Activated CD4-positive, alpha-beta T cell treated with anti-CD3 and anti-CD28 coated beads, Interleukin-2, amount 10 ng/mL, durations not matched to agents 24 days and 14 days (primary cell): Measurements from ENCODE around the gene ZMAT1. TPM values are rescaled to one million over a fixed set of nuclear protein-coding genes. Genes with fewer than 3 reads are reported as not detected.
"Not testable (repeated sequence)": the region's sequence is repeated elsewhere in the genome, so short reads cannot be mapped to it uniquely, and the experiment has no call there.

Source experiments
- DNase-seq: peaks from one replicate; pipeline ENCODE4 v3.0.0; 2022
- H3K27ac Mint-ChIP-seq: one replicate; pipeline ENCODE4 v1.8.0; 2022; ENCODE audit warnings: mild to moderate bottlenecking, mixed read lengths
- H3K27me3 Mint-ChIP-seq: one replicate; pipeline ENCODE4 v1.8.0; 2022; ENCODE audit warnings: mixed read lengths
- H3K36me3 Mint-ChIP-seq: one replicate; pipeline ENCODE4 v1.8.0; 2022; ENCODE audit warnings: low read depth, mild to moderate bottlenecking, mixed read lengths
- H3K4me1 Mint-ChIP-seq: one replicate; pipeline ENCODE4 v1.8.0; 2021; ENCODE audit warnings: mixed read lengths
- H3K4me3 Mint-ChIP-seq: one replicate; pipeline ENCODE4 v1.8.0; 2022; ENCODE audit warnings: mild to moderate bottlenecking, moderate library complexity, mixed read lengths
- H3K9me3 Mint-ChIP-seq: one replicate; pipeline ENCODE4 v1.8.0; 2021; ENCODE audit warnings: mixed read lengths
- intact Hi-C: fragments of 100-400 bp; cut with micrococcal nuclease; formaldehyde crosslinking; loops from one replicate; pipeline ENCODE4 v1.15.1; 2023
- total RNA-seq: library from RNA; stranded (reverse); gene quantifications from 2 replicates; pipeline ENCODE4 v1.2.3, GENCODE V29; 2022

The ZMAT1 gene
- total RNA-seq: 0.57 and 0.75 TPM in 2 replicates

DNA sequence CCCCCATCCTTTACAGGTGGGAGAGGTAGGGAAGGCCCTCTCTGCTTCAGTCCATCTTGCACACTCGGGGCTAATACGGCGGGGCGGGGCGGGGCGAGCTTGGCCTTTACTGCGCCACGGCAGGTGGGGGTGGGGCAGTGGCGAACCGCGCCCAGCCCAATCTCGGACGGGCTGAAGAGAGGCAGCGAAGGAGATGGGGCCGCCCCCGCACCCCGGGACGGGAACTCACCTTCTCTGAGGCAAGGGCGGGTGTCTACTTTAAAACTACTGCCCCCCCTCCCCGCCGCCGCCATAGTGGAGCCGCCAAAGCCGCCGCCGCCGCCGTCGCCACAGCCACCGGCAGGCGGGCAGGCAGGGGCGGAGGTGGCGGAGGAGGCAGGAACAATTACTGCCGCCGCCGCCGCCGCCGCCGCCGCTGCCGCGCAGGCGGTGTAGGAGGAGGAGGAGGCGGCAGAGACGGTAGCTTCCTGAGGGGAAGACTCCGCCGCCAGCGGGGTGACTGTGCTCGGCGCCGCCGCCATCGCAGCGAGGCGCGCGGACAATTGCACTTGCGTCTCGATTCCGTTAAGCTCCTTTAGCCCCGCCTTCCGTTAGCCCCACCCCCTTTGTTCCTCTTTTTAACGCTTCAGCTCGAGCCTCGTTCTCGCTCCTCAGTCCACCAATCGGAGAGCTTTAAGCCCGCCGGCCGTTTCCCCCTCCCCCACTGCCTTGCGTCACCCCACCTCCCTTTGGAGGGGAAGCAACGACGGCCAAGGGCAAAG is at the start of gene ZMAT1:
ZMAT1 (minus strand) TSS at position 540 of the 761 bp plus-strand sequence; CDS start at position 521, 19 bp downstream.
- H3K27me3 Mint-ChIP-seq: no peaks in the 10 kb centered on the region
- peaks cover 2% of the 10 kb centered on the region for H3K36me3 Mint-ChIP-seq
- peak; percentile 94 for DNase-seq
- H3K27ac Mint-ChIP-seq: peak within 1 kb of the TSS; percentile 95
- H3K4me1 Mint-ChIP-seq: peaks cover 9% of the 10 kb centered on the region
- peaks cover 4% of the 10 kb centered on the region for H3K9me3 Mint-ChIP-seq
- intact Hi-C loops: loop anchor here (2.0 kb wide), 1 partner anchor 133 kb away; no protein-coding TSS in a partner anchor
- peak within 1 kb of the TSS; percentile 87 for H3K4me3 Mint-ChIP-seq

DNA sequence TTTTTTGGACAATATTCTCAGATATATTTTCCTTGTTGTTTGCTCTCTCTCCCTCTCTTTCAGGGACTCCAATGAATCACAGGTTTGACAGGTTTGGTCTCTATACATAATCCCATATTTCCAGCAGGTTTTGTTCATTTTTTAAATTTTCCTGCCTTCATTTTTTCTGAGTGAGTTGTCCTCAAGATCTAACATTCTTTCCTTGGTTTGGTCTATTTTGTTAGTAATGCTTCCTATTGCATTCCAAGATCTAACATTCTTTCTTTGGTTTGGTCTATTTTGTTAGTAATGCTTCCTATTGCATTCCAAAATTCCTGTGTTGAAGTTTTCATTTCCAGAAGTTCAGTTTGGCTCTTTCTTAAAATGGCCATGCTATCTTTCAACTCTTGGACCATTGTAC is 45.3 kb upstream of the ZMAT1 start:
- Mint-ChIP-seq H3K27ac (no peak overlapping the region), H3K4me1 (no peaks in the 10 kb centered on the region), H3K4me3 (no peak overlapping the region), H3K9me3 (peaks cover 7% of the 10 kb centered on the region), H3K27me3 (no peaks in the 10 kb centered on the region), H3K36me3 (no peaks in the 10 kb centered on the region)
- intact Hi-C loops: no loop called here
- DNase-seq: no peak

DNA sequence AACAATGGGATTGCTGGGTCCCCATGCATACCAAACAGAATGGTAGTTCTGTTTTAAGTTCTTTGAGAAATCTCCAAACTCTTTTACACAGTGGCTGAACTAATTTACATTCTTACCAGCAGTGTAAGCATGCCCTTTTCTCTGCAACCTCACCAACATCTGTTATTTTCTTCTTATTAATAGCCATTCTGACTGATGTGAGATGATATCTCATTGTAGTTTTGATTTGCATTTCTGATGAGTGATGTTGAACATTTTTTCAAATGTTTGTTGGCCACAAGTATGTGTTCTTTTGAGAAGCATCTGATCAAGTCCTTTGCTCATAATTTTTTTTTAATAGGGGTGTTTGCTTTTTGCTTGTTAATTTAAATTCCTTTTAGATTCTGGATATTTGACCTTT is 41.2 kb upstream of the ZMAT1 start:
- intact Hi-C loops: no loop called here
- no peak for DNase-seq
- no peaks in the 10 kb centered on the region for H3K27me3 Mint-ChIP-seq
- no peak overlapping the region for H3K4me3 Mint-ChIP-seq
- peaks cover 7% of the 10 kb centered on the region for H3K9me3 Mint-ChIP-seq
- H3K27ac Mint-ChIP-seq: no peak overlapping the region
- H3K4me1 Mint-ChIP-seq: no peaks in the 10 kb centered on the region
- no peaks in the 10 kb centered on the region for H3K36me3 Mint-ChIP-seq

DNA sequence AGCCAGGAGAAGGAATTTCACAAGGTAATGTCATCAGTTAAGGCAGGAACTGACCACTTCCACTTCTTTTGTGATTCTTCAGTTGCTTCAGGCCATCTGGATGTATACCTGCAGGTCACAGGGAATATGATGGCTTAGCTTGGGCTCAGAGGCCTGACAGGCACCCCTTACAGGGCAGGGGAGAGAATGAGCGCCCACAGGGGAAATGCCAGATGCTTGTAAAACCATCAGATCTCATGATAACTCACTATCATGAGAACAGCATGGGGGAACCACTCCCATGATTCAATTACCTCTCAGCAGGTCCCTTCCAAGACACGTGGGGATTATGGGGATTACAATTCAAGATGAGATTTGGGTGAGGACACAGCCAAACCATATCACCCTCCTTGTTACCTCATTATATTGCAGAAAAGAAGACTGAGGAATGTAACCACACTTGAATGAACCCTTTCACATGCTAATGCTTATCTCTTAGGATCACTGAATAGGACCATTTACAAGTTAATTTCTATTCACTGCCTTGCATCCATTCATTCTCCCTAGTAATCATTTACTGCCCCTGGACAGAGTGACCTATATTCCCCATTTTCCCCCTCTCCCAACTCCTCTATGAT is 33.2 kb upstream of the ZMAT1 start:
- H3K4me1 Mint-ChIP-seq, H3K9me3 Mint-ChIP-seq, intact Hi-C loops, DNase-seq, H3K27ac Mint-ChIP-seq, H3K4me3 Mint-ChIP-seq, H3K27me3 Mint-ChIP-seq, H3K36me3 Mint-ChIP-seq: not testable (repeated sequence)

DNA sequence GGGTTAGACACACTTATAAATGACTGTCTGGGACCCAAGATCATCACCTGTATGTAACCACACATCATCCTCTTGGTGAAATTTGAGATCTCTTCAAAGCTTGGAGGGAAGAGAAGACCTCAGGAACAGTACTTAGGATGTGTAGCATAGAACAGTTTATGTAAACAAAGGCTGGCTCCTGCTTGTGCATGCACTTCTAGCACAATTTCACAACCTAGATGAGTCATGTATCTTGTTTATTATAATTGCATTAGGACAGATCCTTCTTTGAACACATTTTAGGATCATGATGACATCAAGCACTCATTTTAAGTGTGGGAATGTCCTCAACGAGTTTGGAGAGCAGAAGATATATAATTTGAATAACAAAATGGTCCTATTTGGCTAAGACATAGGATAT is 26.3 kb upstream of the ZMAT1 start:
- peaks cover under 1% of the 10 kb centered on the region for H3K9me3 Mint-ChIP-seq
- H3K27me3 Mint-ChIP-seq: no peaks in the 10 kb centered on the region
- intact Hi-C loops: no loop called here
- H3K4me1 Mint-ChIP-seq: no peaks in the 10 kb centered on the region
- no peak overlapping the region for H3K27ac Mint-ChIP-seq
- H3K36me3 Mint-ChIP-seq: no peaks in the 10 kb centered on the region
- H3K4me3 Mint-ChIP-seq: no peak overlapping the region
- DNase-seq: no peak

DNA sequence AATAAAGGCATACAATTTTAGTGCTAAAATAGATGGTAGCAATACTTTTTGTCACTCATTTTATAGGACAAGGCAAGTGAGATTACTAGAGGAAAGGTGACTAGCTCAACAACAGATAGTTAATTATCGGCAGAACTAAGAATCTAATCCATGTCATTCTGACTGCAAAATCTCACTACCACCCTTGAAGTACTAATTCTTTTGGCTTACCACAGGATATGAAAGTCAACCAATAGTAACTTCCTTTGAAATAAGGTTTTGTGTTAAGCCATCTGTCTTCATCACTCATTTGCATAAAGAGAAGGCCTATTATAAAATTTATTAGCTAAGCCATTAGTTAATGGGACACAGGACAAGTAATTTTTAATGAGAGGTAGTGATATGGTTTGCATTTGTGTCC is 25.3 kb upstream of the ZMAT1 start:
- H3K27me3 Mint-ChIP-seq: no peaks in the 10 kb centered on the region
- H3K36me3 Mint-ChIP-seq: no peaks in the 10 kb centered on the region
- H3K27ac Mint-ChIP-seq: no peak overlapping the region
- H3K4me1 Mint-ChIP-seq: no peaks in the 10 kb centered on the region
- intact Hi-C loops: no loop called here
- peaks cover 9% of the 10 kb centered on the region for H3K9me3 Mint-ChIP-seq
- no peak for DNase-seq
- H3K4me3 Mint-ChIP-seq: no peak overlapping the region

DNA sequence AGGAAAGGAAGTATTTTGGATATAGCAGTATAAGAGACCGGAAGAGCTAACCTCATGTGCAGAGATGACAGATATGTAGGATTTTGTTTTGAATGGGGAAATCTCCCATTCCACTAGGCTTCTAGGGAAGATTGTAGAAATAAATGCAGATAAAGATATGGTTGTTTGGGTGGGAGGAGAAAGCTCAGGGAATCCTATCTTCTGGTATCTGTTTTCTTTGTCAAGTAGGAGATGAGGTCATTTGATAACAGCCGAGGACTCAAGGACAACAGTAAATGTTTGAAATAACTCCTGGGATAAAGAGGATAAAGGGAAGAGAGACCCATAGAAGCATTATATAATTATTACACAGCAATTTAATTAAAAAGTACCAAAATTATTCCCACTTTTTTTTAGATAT is 24.7 kb upstream of the ZMAT1 start:
- DNase-seq: no peak
- Mint-ChIP-seq H3K9me3 (peaks cover 9% of the 10 kb centered on the region), H3K4me3 (no peak overlapping the region), H3K27me3 (no peaks in the 10 kb centered on the region), H3K27ac (no peak overlapping the region), H3K36me3 (no peaks in the 10 kb centered on the region), H3K4me1 (no peaks in the 10 kb centered on the region)
- intact Hi-C loops: no loop called here

DNA sequence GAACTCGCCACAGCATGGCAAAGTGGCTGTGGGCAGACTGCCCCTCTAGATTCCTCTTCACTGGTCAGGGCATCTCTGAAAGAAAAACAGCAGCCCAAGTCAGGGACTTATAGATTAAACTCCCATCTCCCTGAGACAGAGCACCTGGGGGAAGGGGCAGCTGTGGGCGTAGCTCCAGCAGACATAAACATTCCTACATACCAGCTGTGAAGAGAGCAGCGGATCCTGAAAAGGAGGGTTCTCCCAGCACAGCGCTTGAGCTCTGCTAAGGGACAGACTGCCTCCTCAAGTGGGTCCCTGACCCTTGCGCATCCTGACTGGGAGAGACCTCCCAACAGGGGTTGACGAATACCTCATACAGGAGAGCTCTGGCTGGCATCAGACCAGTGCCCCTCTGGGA is 18.8 kb upstream of the ZMAT1 start:
- peaks cover 7% of the 10 kb centered on the region for H3K27me3 Mint-ChIP-seq
- H3K4me1 Mint-ChIP-seq: no peaks in the 10 kb centered on the region
- H3K9me3 Mint-ChIP-seq: peaks cover 9% of the 10 kb centered on the region
- intact Hi-C loops: no loop called here
- H3K36me3 Mint-ChIP-seq: no peaks in the 10 kb centered on the region
- no peak overlapping the region for H3K27ac Mint-ChIP-seq
- no peak overlapping the region for H3K4me3 Mint-ChIP-seq
- no peak for DNase-seq

DNA sequence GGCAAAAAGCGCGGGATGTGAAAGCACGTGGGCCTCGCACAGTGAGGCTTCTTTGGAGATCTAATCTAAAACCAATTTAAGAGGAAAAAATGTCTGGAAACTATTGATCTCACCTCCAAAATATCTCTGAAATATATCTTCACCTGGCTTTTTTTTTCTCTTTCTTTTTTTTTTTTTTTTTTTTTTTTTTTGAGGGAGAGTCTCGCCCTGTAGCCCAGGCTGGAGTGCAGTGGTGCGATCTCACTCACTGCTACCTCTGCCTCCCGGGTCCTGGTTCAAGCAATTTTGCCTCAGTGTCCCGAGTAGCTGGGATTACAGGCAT is 383 bp upstream of the ZMAT1 start:
- no peak for DNase-seq
- intact Hi-C loops: no loop called here
- peaks cover 2% of the 10 kb centered on the region for H3K36me3 Mint-ChIP-seq
- H3K27ac Mint-ChIP-seq: peak overlapping the region; percentile 95
- H3K27me3 Mint-ChIP-seq: no peaks in the 10 kb centered on the region
- peak overlapping the region; percentile 87 for H3K4me3 Mint-ChIP-seq
- peaks cover 4% of the 10 kb centered on the region for H3K9me3 Mint-ChIP-seq
- peaks cover 9% of the 10 kb centered on the region for H3K4me1 Mint-ChIP-seq

DNA sequence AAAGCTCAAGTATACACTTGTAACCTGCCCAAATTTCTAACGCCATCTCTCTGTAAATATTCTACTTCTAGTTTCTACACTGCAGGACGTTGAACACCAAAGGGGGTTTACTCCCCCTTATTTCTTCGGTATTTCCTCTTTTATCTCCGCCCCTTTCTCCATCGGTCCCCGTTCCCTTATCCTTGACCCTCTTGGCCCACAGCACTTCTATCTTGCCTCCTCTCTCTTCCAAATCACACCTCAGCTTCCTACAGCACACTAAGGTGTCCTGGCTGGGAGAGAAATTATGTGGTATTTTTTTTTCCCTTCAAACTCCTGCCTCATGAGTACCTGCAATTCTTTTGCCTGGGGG is 715 bp downstream of the ZMAT1 start:
- peak overlapping the region; percentile 84 for H3K4me3 Mint-ChIP-seq
- peaks cover 4% of the 10 kb centered on the region for H3K9me3 Mint-ChIP-seq
- H3K4me1 Mint-ChIP-seq: peaks cover 9% of the 10 kb centered on the region
- peaks cover 2% of the 10 kb centered on the region for H3K36me3 Mint-ChIP-seq
- no peak for DNase-seq
- H3K27ac Mint-ChIP-seq: peak overlapping the region; percentile 6
- intact Hi-C loops: loop anchor here (2.0 kb wide), 1 partner anchor 132 kb away; no protein-coding TSS in a partner anchor
- H3K27me3 Mint-ChIP-seq: no peaks in the 10 kb centered on the region

DNA sequence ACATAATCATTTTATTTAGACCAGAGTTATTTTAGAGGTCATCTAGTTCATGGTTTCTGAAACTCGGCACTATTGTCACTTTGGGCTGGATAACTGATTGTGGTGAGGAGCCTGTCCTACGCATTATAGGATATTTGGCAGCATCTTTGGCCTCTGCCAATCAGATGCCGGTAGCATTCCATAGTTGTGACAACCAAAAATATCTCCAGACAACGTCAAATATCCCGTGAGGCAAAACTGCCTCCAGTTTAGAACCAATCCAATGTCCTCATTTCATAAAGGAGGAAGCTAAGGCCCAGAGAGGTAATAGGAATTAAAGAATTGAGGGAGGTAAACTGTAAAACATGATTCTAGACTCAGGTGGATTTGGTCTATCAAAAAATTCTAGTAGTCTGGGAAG is 6.1 kb downstream of the ZMAT1 start:
- no peak for DNase-seq
- Mint-ChIP-seq H3K4me1 (no peaks in the 10 kb centered on the region), H3K9me3 (no peaks in the 10 kb centered on the region), H3K4me3 (no peak overlapping the region), H3K36me3 (no peaks in the 10 kb centered on the region), H3K27me3 (no peaks in the 10 kb centered on the region), H3K27ac (no peak overlapping the region)
- intact Hi-C loops: no loop called here

DNA sequence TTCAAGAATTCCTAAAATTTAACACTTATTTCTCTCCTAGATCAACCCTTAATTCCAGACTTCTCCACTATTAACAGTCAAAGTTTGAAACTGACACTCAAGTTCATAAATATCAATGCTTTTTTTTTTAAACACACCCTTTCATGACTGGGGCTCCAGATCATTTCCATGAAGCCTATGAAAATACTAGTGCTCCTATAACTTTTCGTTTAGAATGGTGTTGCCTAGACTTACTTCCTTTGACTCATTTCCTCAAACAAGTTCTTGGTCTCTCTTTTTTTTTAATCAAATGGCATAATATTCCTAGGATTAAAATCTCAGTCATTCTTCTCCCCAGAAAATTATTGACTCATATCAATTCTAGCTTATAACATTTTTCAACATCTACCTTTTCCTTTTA is 13.1 kb downstream of the ZMAT1 start:
- no peak overlapping the region for H3K27ac Mint-ChIP-seq
- H3K4me3 Mint-ChIP-seq: no peak overlapping the region
- no peaks in the 10 kb centered on the region for H3K4me1 Mint-ChIP-seq
- intact Hi-C loops: no loop called here
- no peaks in the 10 kb centered on the region for H3K27me3 Mint-ChIP-seq
- H3K9me3 Mint-ChIP-seq: no peaks in the 10 kb centered on the region
- DNase-seq: no peak
- no peaks in the 10 kb centered on the region for H3K36me3 Mint-ChIP-seq

DNA sequence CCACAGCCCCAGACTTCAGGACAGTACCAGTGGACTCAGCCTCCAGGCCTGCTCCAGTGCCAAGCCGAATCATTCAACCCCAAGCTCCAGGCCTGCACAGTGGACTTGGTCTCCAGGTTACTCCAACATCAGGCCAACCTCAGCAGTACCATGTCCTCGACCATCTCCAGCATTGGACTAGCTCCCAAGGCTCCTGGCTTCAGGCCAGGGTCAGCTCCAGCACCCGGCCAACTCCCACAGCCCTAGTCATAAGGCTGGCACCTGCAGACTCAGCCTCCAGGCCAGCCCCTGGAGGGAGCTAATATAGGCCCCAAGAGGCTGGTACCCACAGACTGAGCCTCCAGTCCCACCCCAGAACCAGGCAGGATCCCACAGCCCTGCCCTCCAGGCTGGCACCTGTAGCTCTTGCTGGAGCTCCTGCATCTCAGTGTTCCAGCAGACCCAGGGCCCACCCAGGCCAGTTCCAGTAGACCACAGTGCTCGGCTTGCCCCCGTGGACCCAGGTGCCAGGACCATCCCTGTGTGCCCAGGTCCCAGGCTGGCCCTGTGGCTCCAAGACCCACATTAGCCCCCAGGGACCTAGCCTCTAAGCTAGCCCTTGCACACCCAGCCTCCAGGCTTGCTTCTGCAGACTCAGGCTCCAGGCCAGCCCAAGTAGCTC is 25.6 kb downstream of the ZMAT1 start:
- H3K9me3 Mint-ChIP-seq: no peaks in the 10 kb centered on the region
- H3K27me3 Mint-ChIP-seq: no peaks in the 10 kb centered on the region
- H3K36me3 Mint-ChIP-seq: no peaks in the 10 kb centered on the region
- DNase-seq: no peak
- H3K27ac Mint-ChIP-seq: no peak overlapping the region
- H3K4me1 Mint-ChIP-seq: no peaks in the 10 kb centered on the region
- no peak overlapping the region for H3K4me3 Mint-ChIP-seq
- intact Hi-C loops: no loop called here

DNA sequence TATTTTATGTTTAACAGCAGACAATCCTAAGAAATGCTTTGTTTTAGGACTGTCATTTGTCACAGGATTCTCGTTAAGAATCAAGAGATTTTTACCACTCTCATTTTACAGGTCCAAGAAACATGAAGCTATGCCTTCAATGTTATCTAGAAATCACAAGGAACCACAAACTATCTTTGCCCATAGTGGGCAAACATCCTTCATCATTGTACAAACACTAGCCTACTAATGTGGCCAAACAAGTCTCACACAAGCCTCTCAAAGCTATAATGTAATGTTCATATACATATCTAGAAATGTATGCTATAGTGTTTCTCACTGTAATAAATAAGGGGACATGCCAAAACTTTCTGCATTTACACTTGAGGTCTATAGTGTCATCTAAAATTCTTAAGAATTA is 26.8 kb downstream of the ZMAT1 start:
- Mint-ChIP-seq H3K27ac (no peak overlapping the region), H3K36me3 (no peaks in the 10 kb centered on the region), H3K9me3 (no peaks in the 10 kb centered on the region), H3K27me3 (no peaks in the 10 kb centered on the region), H3K4me3 (no peak overlapping the region), H3K4me1 (no peaks in the 10 kb centered on the region)
- intact Hi-C loops: no loop called here
- no peak for DNase-seq
